HG03439 (cell line): ENCODE data around the gene RGS11.

Experiments
- ATAC-seq: cut with Tn5 transposase; IDR thresholded peaks from one replicate; pipeline ENCODE4 v1.9.1; 2021; ENCODE audit warnings: mild to moderate bottlenecking, moderate library complexity; ENCODE audit not compliant: unreplicated experiment

RGS11 gene

DNA sequence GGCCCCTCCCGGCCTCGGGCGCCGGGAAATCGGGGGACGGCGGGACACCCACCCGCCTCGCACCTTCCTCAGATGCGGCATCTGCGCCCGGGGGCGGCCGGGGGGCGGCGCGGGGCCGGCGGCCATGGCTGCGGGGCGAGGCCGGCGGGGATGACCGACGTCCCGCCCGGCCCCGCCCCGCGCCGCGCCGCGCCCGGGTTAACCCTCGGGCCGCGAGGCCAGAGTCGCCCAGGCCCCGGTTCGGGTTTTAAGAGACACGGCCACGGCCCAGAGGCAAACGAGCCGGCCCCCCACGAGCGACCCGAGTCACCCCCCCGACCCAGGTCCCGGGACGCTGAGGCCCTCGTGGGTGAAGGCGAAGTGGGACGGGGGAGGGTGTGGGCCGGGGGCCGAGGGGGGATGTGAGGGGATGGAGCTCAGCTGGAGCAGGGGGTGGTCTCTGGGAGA is at the start of gene RGS11:
TSS of gene RGS11 (minus strand) at position 159 of the 447 bp plus-strand sequence. CDS start at position 126, 33 bp downstream.
- ATAC-seq = no peak

DNA sequence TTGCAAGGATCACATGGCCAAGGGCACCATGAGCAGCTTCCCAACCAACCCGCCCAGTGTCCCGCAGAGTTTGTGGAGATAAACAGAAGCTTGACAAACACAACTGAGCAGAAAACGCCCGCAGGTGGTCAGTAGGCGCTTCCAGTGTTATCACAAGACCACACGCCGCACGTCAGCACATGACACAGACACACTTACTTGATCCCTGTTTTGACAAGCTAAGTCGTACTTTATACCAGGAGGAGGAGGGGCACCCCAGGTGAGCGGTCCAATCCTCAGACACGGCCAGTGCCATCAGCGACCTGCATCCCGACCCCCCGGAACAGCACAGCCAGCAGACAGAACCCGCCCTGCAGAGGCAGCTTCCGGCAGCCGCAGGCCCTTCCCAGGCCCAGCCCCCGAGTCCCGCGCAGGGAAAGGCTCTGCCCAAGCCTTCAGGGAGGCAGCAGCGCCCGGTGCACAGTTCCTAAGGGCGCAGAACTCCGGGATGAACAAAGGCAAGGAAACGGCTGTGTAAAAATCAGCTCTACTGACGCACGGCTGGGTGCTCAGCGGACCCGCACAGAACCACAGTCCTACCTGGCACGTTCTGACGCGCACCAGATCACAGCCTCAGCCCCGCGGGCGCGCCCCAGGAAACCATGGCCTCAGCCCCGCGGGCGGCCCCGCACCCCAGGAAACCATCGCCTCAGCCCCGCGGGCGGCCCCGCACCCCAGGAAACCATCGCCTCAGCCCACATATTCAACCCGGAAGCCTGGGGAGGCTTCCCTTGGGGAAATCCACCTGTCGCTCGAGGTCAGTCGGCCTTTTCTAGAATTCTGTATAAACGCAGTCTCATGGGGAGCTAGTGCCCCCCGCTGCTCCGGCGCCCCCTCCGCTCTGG is 48.9 kb upstream of the RGS11 start:
- ATAC-seq = no peak

DNA sequence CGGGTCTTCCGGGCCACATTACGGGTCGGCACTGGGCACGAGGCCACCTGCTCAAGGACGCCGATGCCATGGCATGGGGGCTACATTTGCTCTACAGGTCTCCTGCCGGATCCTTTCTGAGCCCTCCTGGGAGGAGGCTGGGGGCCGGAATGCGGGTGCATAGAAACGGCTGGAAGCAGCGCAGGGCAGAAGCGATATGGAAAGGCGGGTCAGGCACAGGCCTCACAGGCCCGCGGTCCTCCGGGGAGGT is 48.4 kb upstream of the RGS11 start:
- no peak for ATAC-seq

DNA sequence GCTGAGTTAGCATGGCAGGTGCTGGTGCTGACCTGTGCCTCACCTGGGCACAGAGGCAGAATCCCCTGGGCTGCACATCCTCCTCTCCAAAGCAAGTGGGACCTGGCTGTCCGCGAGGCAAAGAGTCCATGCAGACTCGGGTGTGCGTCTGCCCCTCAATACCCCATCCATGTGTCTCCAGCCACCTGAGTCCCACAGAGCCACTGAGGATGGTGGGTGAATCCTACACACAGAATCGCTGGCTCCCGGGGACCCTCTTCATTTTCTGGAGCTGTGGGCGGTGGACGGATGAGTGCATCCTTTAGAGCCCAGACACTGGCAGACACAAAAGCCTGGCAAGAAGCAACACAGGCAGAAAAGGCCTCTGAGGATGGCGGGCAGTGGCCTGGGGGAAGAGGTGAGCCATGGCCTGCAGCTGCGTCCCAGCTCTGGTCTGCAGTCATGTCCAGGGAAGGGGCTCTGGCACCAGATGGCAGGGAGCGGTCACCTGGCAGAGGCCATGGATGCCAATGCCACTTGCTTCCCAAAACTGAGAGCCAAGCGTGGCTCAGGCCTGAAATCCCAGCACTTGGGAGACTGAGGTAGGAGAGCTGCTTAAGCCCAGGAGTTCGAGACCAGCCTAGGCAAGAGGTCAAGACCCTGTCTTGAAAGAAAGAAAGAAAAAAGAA is 46.9 kb upstream of the RGS11 start:
- no peak for ATAC-seq

DNA sequence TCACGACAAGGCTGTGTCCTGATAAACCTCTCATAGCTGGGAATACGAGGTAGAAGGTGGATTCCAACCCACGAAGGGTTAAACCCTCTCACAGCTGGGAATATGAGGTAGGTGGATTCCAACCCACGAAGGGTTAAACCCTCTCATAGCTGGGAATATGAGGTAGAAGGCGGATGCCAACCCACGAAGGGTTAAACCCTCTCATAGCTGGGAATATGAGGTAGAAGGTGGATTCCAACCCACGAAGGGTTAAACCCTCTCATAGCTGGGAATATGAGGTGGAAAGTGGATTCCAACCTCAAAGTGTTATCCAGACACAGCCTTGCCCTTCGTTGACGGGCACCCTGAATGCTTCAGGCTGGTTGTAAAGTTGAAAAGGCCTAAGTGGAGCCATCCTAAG is 45.8 kb upstream of the RGS11 start:
- no peak for ATAC-seq

DNA sequence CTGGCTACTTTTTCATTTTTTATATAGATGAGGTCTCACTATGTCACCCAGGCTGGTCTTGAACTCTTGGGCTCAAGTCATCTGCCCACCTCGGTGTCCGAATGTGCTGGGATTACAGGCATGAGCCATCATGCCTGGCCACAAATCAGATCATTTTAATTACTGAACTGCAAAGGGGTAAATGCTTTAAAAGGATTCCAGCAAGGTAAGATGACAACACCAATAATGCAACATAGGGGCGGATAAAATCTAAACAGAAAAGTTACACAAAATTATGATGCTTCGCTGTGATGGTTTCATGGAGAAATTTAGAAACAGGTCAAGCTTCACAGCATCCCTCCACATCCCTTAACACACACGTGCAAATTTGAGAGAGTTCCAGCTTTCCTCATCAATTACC is 44.5 kb upstream of the RGS11 start:
- no peak for ATAC-seq

DNA sequence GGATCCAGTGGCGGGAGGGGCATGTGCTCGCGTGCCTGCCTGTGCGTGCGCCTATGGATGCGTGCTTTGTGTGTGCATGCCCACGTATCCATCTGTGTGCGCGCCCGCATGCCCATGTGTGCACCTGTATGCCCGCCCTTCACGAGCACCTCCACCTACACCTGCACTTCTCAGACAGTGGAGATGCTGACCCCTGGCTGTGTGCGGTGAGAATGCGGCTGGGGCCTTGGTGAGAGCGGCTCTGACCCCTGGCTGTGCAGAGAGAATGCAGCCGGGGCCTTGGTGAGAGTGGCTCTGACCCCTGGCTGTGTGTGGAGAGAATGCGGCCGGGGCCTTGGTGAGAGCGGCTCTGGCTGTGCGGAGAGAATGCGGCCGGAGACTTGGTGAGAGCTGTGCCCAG is 42.9 kb upstream of the RGS11 start:
- ATAC-seq = no peak

DNA sequence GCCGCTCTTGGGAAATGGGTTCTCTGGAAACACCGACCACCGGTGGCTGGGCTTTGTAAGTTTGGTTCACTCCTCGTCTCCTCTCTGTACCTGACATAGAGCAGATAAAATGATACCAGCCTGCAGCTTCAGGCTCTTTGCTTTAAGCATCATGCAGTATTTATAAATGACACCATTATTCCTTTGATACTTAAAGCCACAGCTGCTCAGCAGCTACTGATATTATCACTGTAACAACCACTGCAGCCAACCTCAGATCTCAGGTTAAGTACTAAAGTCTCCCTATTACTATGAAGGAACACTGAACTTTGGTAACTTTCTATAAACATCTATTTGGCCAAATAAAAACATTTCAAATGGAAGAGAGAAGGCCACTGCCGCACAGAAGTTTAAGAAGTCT is 41.8 kb upstream of the RGS11 start:
- no peak for ATAC-seq

DNA sequence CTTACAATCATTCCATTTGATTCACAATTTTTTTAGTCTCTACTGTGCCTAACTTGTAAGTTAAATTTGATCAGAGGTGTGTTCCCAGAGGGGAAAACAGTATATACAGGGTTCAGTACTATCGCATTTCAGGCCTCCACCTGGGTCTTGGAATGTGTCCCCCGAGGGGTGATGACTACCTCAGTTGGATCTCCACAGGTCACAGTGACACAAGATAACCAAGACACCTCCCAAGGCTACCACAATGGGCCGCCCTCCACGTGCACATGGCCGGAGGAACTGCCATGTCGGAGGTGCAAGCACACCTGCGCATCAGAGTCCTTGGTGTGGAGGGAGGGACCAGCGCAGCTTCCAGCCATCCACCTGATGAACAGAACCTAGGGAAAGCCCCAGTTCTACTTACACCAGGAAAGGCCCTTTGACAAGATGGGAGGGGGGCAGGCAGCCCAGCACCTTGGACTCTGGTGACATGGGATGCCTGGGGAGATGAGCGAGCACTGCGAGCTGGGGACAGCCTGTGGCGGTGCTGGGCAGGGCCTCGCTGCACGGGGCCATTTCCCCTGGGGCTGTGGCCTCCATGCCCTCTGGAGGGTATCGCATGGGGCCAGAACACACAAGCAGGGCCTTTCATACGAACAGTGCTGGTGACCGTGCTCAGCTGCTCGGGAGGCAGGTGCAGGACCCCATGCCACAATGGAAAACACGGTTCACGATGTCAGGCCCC is 41.2 kb upstream of the RGS11 start:
- no peak for ATAC-seq

DNA sequence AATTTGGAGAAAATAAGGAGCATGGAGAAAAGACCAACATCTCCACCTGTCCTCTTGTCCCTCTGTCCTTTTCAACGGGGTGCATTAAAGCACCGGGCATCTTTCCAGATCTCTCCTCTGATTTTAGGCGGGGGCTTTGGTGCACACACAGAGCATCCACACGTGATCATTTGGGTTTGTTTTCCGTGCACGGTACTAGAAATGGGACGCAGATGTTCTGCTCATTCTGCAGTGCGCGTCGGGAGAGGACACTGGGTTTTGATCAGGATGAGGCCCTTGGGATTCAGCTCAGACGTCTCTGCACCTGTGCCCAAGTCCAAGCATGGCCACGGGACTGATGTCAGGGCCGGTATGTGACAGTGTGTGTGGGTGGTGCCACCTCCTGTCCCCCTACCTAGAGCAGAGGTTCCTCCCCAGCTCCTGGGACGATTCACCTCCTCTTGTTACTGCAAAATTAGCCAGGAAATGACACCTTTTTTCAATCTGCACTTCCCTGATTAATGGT is 39.1 kb upstream of the RGS11 start:
- no peak for ATAC-seq

DNA sequence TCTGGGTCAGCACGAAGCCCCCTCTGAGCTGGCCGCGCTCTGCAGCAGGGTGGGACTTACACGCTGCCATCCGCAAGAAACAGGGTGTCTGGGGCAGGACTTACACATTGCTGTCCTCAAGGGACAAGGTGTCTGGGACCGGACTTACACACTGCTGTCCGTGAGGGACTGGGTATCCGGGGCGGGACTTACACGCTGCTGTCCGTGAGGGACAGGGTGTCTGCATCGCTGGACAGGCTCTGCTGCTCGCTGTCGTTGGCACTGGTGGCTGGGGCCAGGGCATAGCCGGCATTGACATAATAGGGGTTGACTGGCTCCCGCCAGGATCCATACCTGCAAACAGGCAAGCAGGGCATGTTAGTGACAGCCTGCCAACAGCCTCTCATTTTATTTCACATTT is 38.6 kb upstream of the RGS11 start:
- ATAC-seq = no peak

DNA sequence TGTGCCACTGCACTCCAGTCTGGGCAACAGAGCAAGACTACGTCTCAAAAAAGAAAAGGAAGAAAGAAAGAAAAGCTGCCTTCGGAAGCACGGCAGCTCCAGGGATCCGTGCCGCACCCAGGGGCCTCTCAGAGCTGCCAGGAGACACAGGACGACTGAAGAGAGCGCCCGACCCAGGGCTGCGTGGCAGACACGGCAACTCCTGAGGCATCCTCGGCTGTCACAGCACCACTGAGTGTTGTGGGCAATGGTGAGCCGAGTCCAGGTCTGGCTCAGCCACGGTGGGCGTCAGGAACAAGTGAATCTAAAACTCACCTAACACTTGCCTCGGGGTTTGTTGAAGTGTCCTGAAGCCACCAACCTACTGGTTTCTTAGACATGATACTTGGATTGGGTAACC is 36.0 kb upstream of the RGS11 start:
- ATAC-seq = no peak

DNA sequence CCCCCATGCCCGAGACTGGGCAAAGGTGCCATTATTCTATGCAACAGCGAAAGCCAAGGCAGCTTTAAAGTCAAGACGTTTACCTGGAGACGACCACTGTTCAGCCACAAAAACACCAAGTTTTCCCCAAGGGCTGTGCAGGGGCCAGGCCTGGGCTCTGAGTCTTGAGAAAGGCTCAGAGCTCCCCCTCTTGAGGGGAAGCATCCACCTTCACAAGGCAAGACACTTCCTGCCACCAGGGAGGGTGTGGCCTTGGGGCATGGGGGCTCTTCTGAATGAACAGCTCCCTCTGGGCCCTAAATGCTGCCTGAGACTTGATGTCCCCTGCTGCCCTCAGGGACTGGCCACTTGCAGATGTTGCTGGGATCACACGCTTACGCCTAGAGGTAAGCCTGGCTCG is 33.7 kb upstream of the RGS11 start:
- ATAC-seq = no peak

DNA sequence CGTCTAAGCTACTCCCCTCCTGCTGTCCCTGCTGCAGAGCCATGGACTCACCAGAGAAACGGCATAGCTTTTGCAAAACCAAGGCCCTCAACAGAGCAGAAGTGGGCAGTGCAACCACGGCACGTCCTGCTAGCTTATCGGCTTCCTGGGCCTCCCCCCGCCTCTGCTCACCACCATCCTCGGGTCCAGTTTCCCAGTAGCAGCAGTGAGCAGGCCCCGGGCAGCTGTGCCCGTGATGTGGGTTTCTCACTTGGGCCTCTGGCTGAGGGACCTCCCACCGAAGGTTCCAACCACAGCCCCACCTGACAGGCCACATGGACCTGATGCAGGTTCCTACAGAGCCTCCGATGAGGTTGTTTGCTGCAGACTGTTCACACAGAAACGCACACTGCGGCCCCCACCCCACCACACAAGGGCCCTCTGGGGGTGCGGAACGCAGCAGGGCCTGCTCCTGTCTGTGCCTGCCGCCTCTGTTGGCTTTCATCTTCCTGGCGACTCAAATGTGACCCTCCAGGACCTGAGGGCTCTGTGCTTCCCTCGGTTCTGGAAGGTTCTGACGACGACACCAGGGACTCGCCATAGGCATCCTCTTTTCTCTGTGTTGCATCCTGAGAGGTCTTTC is 32.1 kb upstream of the RGS11 start:
- no peak for ATAC-seq

DNA sequence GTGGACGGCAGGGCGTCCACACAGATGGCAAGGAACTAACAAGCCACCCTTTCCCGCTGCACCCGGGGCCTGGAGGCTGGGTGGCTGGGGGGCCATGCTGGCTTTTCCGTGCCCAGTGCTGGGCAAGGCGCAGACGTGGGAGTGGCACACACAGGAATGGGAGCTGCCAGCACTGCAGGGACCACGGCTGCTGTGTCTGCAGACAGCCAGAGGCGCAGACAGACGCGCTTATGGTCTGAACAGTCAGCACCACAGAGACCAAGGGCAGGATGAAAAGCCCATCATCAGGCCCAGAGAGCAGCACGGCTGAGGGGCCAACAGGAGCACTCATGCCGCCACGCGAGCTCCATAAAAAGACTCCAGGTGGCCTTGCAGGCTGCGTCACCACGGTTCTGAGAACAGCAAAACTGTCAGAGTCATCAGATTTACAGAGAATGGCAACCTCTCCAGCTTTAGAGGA is 31.2 kb upstream of the RGS11 start:
- no peak for ATAC-seq

DNA sequence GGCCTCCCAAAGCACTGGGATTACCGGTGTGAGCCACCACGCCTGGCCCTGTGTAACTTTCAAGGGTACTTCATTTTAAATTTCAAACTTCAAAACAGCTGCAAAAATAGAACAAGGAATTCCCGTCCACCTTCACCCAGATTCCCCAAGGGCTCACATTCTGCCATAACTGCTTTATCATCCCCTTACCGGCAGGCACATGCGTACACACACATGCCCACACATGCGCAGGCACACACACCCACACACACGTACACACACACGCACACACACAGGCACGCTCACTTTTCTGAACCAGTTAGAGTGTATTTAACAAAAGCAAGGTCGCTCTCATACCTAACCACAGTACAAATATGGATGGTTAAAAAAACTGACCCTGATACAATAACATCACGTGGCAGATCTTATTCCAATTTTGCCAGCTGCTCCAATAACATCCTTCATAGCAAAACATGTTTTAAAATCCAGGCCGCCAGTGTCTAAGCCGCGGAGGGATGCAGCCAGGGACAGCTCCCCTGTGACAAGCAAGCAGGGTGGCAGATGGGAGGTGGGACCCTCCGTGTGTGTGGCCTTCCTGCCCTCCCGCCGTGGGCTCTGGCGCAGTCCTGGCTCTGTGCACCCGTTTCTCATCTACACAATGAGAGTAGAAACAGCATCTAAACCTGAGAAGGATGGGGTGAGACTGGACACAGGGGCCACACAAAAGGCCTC is 30.3 kb upstream of the RGS11 start:
- ATAC-seq = no peak

DNA sequence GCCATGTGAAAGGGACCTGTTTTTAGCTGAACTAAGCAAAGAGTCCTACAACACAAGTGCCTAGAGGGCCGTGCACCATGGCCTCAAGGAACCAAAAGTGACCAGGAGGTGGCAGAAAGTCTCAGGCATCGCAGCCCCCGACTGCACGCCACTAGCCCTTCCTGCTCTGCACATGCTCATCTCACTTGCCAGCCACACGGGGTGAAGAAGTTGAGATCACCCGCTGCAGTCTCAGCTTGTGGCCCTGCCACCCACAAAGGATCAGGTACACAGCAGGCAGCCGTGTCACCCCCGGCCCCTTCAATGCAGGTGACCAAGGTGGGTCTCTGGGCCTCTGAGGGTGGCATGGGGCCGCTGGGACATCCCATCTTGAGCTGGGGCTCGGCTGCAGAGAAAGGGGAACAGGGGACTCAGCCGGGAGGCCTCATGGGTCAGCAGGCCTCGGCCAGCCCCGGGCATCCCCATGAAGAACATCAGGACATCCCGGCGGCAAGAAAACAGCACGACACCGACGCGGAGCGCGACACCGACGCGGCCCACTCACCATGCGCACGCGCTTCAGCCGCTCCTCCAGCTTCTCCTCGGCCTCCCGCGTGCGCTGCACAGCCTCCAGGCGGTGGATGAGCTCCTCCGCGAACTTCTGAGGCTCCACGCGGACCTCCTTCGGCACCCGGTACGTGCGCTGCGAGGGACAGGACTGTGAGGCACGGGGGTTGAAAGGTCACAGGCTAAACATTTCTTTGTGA is 28.2 kb upstream of the RGS11 start:
- no peak for ATAC-seq

DNA sequence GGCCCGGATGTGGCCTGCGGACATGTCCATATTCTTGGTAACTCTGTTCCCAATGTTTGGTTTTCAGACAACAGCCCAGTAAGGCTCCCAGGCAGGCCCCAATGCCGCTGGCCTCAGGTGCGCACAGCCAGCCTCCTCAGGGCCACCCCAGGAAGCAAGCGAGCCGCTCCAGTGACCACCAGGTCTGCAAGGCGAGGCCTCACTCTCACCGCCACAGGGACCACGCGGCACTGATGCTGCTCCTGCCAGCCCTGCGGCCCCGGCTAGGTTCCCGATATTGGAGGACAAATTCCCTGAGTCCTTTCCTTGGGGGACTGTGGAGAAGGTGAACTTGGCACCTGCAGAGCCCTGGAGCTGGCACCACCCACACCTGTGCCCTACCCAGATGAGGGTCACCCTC is 26.2 kb upstream of the RGS11 start:
- no peak for ATAC-seq

DNA sequence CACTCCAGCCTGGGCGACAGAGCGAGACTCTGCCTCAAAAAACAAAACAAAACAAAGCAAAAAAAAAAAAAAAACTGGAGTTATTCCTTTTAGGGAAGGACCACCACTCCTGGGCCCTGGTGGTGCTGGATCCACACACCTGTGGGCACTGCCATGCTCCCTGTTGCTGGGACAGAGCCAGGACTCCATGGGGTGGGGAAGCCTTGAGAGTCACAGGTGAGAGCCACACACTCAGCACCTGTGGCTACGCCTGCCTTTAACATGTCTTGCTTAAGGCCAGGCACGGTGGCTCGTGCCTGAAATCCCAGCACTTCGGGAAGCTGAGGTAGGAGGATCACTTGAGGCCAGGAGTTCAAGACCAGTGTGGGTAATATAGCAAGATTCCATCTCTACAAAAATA is 25.5 kb upstream of the RGS11 start:
- no peak for ATAC-seq

DNA sequence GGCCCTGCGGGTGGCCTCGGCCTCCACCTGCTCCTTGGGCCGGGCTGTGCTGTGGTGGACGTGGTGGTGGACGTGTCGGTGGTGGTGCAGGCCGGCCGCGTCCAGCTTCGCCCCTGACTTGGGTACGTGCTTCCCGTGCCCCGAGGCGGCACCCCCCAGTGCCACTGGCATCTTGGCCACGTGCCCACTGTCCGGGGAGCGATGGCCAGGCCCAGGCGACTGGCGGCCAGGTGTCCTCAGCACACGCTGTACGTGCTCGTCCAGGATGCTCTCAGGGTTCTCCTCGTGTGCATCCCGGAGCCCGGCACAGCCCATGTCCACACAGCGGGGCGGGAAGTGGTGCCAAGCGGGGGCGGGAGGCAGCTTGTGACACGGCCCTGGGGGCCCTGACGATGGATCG is 22.1 kb upstream of the RGS11 start:
- ATAC-seq = no peak
